PC-3 (cell line): ENCODE measurements around the gene CHMP4B. TPM values are rescaled to one million over a fixed set of nuclear protein-coding genes. Genes with fewer than 3 reads are reported as not detected.

Source experiments
- ATAC-seq: fragments of 200-7000 bp; cut with Tn5 transposase; 2 replicates; pipeline ENCODE4 v1.9.1; 2020; ENCODE audit warnings: mild to moderate bottlenecking, moderate library complexity
- BruUV-seq: library from RNA; stranded (reverse); fragments of 400-500 nt; replicated peaks from 2 replicates; lab custom pipeline; 2021; lab: Mats Ljungman, UMichigan
- CTCF ChIA-PET: fragments of 300-600 bp; sonication (Branson Sonifier 250); formaldehyde crosslinking; loops from one replicate; lab custom pipeline; 2022; ENCODE audit warnings: antibody characterized with exemption; lab: Charles Lee
- POLR2A ChIA-PET: fragments of 300-600 bp; sonication (Branson Sonifier 250); formaldehyde crosslinking; loops from one replicate; lab custom pipeline; 2022; ENCODE audit warnings: antibody characterized with exemption; ENCODE audit not compliant: unreplicated experiment; lab: Charles Lee
- DNase-seq: peaks from one replicate; pipeline ENCODE4 v3.0.0-alpha.2; 2015
- H2AFZ ChIP-seq: fragments of 300-600 bp; sonication (generic); 2 replicates; pipeline ENCODE4 v1.6.0; 2016; ENCODE audit warnings: antibody characterized with exemption, low read length
- H3F3A ChIP-seq: fragments of 300-600 bp; sonication (generic); one replicate; pipeline ENCODE4 v1.6.0; 2017; ENCODE audit warnings: antibody characterized with exemption, low read length, control low read depth, mild to moderate bottlenecking; ENCODE audit not compliant: unreplicated experiment
- H3K27ac ChIP-seq: fragments of 300-600 bp; sonication (generic); 2 replicates; pipeline ENCODE4 v1.5.1; 2016; ENCODE audit warnings: mild to moderate bottlenecking, low read length
- H3K27me3 ChIP-seq: fragments of 300-600 bp; sonication (generic); 2 replicates; pipeline ENCODE4 v1.6.1; 2016; ENCODE audit warnings: low read length, mixed read lengths
- H3K36me3 ChIP-seq: fragments of 300-600 bp; sonication (generic); 2 replicates; pipeline ENCODE4 v1.6.1; 2016; ENCODE audit warnings: low read depth, mixed run types, low read length, mixed read lengths
- H3K4me1 ChIP-seq: fragments of 300-600 bp; sonication (generic); 2 replicates; pipeline ENCODE4 v1.5.1; 2016; ENCODE audit warnings: low read length; ENCODE audit not compliant: insufficient read depth
- H3K4me2 ChIP-seq: fragments of 300-600 bp; sonication (generic); 2 replicates; pipeline ENCODE4 v1.6.0; 2016; ENCODE audit warnings: low read length
- H3K4me3 ChIP-seq: fragments of 300-600 bp; sonication (generic); 2 replicates; pipeline ENCODE4 v1.5.1; 2016; ENCODE audit warnings: mild to moderate bottlenecking, low read length, mixed read lengths
- H3K79me2 ChIP-seq: fragments of 300-600 bp; sonication (generic); 2 replicates; pipeline ENCODE4 v1.6.1; 2017; ENCODE audit warnings: low read length, mixed read lengths
- H3K9ac ChIP-seq: fragments of 300-600 bp; sonication (generic); 2 replicates; pipeline ENCODE4 v1.6.0; 2016; ENCODE audit warnings: mild to moderate bottlenecking, low read length
- H3K9me2 ChIP-seq: fragments of 300-600 bp; sonication (generic); replicated peaks from 2 replicates; pipeline ENCODE4 v1.6.1; 2016; ENCODE audit warnings: mixed run types, low read length, mixed read lengths
- H3K9me3 ChIP-seq: fragments of 300-600 bp; sonication (generic); 2 replicates; pipeline ENCODE4 v1.6.1; 2016; ENCODE audit warnings: low read length, mixed read lengths
- H4K20me1 ChIP-seq: fragments of 300-600 bp; sonication (generic); 2 replicates; pipeline ENCODE4 v1.6.1; 2016; ENCODE audit warnings: low read length, mixed read lengths
- CTCF ChIP-seq: fragments of 300-600 bp; sonication (generic); conservative IDR thresholded peaks from 2 replicates; pipeline ENCODE4 v1.5.1; 2017; ENCODE audit warnings: antibody characterized with exemption, low read depth, mild to moderate bottlenecking, low read length
- EZH2 ChIP-seq: fragments of 300-600 bp; sonication (generic); IDR thresholded peaks from one replicate; pipeline ENCODE4 v1.6.1; 2017; ENCODE audit warnings: antibody characterized with exemption, mild to moderate bottlenecking, low read length; ENCODE audit not compliant: unreplicated experiment
- EZH2phosphoT487 ChIP-seq: fragments of 300-600 bp; sonication (generic); IDR thresholded peaks from 2 replicates; pipeline ENCODE4 v1.6.1; 2018; ENCODE audit warnings: mild to moderate bottlenecking, antibody characterized with exemption, low read length, borderline replicate concordance
- intact Hi-C: fragments of 100-400 bp; cut with micrococcal nuclease; formaldehyde crosslinking; loops from 2 replicates; pipeline ENCODE4 v1.9.0; 2023
- total RNA-seq: library from RNA; depleted of rRNA; stranded (reverse); fragments of >200 nt; gene quantifications from 2 replicates; pipeline ENCODE4 v1.2.3, GENCODE V29; 2014

Gene CHMP4B
- total RNA-seq, 1 experiment from 2014 or later = 68.8 TPM

- Histone ChIP-seq H3K79me2 (peaks cover 22% of the 10 kb centered on the region), H3K4me1 (peaks cover 28% of the 10 kb centered on the region), H3K4me3 (no peak overlapping the region), H4K20me1 (0 out of 2 replicates have a peak, but pooled peaks cover 4% of the 10 kb centered on the region), H3F3A (no peaks in the 10 kb centered on the region), H3K9ac (no peak overlapping the region), H3K27ac (no peak overlapping the region), H3K27me3 (no peaks in the 10 kb centered on the region), H3K36me3 (no peaks in the 10 kb centered on the region), H3K9me2 (no peaks in the 10 kb centered on the region), H3K9me3 (no peaks in the 10 kb centered on the region), H3K4me2 (no peak overlapping the region), H2AFZ (no peak overlapping the region)
- ATAC-seq (no peak), DNase-seq (no peak)
- BruUV-seq = no TSS peak
- intact Hi-C loops = no loop called here
- POLR2A ChIA-PET = no interaction called here
- CTCF ChIA-PET = no interaction called here
- no peak for TF ChIP-seq EZH2phosphoT487
- no peak for TF ChIP-seq CTCF
- no peak for TF ChIP-seq EZH2
These were observed 2.8 kb upstream of the CHMP4B start for GRCh38 chr20:33808388-33808787.

- H3K9me2 ChIP-seq = no peaks in the 10 kb centered on the region
- H3K36me3 ChIP-seq = no peaks in the 10 kb centered on the region
- peaks cover 27% of the 10 kb centered on the region for H3K4me1 ChIP-seq
- intact Hi-C loops = loop anchor here (10.0 kb wide), 1 partner anchor 185 kb away; the partner anchor contains the start of gene RALY
- no TSS peak for BruUV-seq
- no peak for TF ChIP-seq EZH2phosphoT487
- no peaks in the 10 kb centered on the region for H3K9me3 ChIP-seq
- ChIA-PET CTCF (no interaction called here), POLR2A (interaction anchor here (0.6 kb wide), 1 partner anchor 12 kb away, joined by 5 read pairs; no protein-coding TSS in a partner anchor)
- ATAC-seq = no peak
- H3K79me2 ChIP-seq = peaks cover 40% of the 10 kb centered on the region
- H3K4me3 ChIP-seq = no peak overlapping the region
- H2AFZ ChIP-seq = peak overlapping the region; percentile 38; the same call in 1 of the 2 replicates
- no peak overlapping the region for H3K27ac ChIP-seq
- H3K9ac ChIP-seq = no peak overlapping the region
- DNase-seq = no peak
- no peaks in the 10 kb centered on the region for H3K27me3 ChIP-seq
- H3K4me2 ChIP-seq = no peak overlapping the region
- peaks cover 19% of the 10 kb centered on the region for H4K20me1 ChIP-seq
- H3F3A ChIP-seq = no peaks in the 10 kb centered on the region
These were observed 889 bp upstream of the CHMP4B start for GRCh38 chr20:33810259-33810658.

- Histone ChIP-seq H3K27ac (peak overlapping the region; percentile 87), H3K4me1 (peaks cover 30% of the 10 kb centered on the region), H3K27me3 (no peaks in the 10 kb centered on the region), H3K79me2 (peaks cover 55% of the 10 kb centered on the region), H3K9me2 (no peaks in the 10 kb centered on the region), H2AFZ (peak overlapping the region; percentile 60), H3F3A (no peaks in the 10 kb centered on the region), H3K9me3 (no peaks in the 10 kb centered on the region), H3K36me3 (no peaks in the 10 kb centered on the region), H3K9ac (peak overlapping the region; percentile 96), H3K4me2 (peak overlapping the region; percentile 99), H4K20me1 (peaks cover 26% of the 10 kb centered on the region), H3K4me3 (peak overlapping the region; percentile 89)
- no TSS peak for BruUV-seq
- intact Hi-C loops = loop anchor here (1.0 to 10.0 kb wide), 3 partner anchors 22 to 183 kb away; partner anchors contain the start of gene RALY
- DNase-seq (no peak), ATAC-seq (no peak)
- ChIA-PET POLR2A (no interaction called here), CTCF (interaction anchor here (0.7 kb wide), 2 partner anchors 8 to 18 kb away, joined by 3 read pairs; no protein-coding TSS in a partner anchor)
- TF ChIP-seq EZH2phosphoT487 (no peak), CTCF (no peak), EZH2 (no peak)
These were observed 616 bp downstream of the CHMP4B start for GRCh38 chr20:33811776-33812151.
